ENCODE results near the gene MYO9A.
"Not testable (repeated sequence)": the region's sequence is repeated elsewhere in the genome, so short reads cannot be mapped to it uniquely, and the experiment has no call there.

Gene MYO9A

DNA sequence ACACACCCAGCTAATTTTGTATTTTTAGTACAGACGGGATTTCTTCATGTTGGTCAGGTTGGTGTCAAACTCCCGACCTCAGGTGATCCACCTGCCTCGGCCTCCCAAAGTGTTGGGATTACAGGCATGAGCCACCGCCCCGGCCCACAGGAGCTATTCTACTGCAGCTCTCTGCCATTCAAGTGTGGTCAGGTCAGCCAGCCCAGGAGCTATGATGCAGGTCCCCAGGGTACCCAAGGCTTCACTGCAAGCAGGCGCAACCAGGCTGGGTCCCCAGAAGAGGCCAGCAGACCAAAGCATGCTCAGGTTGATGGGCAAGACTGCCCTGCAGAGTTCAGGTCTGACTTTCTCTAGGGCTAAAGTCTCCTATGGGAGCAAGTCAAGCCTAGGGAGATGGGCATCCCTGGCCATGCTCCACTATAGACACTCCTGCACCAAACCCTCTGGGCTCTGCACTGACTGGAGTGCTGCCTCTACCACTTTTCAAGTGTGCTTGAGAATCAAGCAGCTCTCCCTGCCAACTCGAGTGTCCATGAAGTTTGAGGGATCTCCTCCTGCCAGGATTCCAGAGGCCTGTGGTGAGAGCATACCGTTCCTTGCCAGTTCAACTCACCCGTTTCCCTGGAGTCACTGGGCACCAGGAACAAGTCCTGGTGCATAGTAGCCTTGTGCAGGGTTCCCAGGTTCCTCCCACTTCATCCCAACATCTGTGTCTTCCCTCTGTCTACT is 30.9 kb downstream of the MYO9A start:
- DNase-seq, result no peak

DNA sequence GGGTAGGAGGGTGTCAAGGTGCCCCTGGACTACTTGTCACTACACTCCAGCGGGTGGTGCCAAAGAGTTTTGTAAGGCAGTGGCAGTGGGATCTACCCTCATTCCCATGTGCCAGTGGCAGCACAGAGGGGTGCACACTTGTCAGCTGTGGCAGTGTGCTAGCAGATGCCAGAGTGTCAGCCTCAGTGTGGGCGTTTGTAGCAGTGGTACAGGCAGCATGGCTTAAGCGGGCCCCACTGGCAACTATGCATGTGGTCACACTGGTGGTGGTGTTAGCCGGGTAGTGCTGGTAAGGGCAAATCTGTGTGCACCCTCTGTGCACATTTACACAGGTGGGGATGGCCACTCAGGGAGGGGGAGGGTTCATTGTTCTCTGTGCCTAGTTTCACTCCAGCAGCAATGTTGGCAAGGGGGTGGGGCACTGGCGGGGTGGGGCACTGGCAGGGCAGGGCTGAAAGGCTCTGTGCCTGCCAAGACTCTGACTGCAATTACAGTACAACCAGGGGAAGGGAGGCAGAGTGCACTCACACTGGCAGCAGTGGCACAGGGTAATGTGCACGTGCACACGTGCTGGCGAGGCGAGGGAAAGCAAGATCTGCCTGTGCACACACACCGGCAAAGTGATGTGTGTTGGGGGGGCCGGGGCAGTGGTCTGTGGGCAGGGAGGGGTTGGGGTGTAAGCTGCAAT is 31.8 kb downstream of the MYO9A start:
- DNase-seq, result no peak

DNA sequence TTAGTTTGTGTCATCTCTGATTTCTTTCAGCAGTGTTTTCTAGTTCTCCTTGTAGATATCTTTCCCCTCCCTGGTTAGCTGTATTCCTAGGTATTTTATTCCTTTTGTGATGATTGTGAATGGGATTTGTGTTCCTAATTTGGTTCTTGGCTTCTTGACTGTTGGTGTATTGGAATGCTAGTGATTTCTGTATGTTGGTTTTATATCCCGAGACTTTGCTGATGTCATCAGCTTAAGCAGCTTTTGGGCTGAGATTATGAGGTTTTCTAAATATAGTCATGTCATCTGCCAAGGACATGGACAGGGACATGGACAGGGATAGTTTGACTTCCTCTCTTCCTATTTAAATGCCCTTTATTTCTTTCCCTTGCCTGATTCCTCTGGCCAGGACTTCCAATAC is 35.8 kb downstream of the MYO9A start:
- DNase-seq, result no peak

DNA sequence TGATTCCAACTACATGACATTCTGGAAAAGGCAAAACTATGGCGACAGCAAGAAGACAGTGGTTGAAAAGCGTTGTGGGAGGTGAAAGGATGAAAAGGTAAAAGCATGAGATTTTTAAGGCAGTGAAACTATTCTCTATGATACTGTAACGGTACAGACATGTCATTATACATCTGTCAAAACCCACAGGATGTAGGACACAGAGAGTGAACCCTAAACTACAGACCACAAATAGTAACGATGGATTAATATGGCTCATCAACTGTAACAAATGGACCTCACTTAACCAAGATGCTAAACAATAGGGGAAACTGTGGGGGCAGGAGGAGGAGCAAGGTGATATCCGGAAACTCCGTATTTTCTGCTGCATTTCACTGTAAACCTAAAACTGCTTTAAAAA is 39.1 kb downstream of the MYO9A start:
- DNase-seq, result no peak

DNA sequence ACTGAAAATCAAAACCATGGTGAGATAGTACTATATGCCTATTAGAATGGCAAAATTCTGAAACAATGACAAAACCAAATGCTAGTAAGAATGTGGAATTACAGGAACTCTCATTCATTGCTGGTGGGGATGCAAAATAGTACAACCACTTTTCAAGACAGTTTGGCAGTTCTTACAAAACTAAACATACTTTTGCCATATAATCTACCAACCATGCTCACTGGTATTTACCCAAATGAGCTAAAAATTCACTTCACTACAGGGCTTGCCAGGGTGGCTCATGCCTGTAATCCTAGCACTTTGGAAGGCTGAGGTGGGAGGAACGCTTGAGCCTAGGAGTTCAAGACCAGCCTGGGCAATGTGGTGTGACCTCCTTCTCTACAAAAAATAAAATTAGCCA is 40.0 kb downstream of the MYO9A start:
- no peak for DNase-seq

DNA sequence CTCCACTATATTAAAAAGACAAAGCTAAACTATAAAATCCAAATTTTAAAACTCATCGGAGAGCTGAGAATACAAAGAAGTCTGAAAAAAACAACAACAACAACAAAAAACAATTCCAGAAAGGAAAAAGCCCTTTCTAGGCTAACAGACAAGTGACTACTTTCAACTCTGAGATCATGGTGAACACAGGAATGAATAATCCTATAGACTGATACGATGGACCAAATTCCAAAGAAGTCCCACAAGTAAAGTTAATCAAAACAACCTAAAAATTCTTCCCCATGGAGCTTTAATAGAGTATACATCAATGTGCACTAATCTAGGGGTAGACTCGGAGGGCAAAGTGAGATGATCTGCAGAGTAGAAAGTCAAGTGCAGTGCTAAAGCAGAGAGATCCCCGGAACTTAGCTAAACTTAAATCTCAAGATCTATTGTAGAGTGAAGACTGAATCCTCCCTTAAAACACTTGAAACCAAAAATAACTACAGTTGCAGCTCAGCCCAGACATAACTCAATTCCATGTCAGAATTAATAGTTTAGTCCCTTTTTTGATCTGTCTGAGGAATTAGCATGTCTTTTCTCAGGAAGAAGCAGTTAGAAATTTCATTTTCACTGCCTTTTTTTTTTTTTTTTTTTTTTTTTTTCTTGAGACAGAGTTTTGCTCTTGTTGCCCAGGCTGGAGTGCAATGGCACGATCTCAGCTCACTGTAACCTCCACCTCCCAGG is 43.5 kb downstream of the MYO9A start:
- DNase-seq, result no peak

DNA sequence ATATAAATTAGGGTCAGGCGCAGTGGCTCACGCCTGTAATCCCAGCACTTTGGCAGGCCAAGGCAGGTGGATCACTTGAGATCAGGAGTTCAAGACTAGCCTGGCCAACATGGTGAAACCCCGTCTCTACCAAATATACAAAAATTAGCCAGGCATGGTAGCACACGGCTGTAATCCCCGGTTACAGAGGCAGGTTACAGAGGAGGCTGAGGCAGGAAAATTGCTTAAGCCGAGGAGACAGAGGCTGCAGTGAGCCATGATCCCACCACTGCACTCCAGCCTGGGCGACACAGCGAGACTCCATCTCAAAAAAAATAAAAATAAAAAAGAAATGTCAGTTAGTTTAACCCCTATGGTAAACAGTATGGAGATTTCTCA is 46.5 kb downstream of the MYO9A start:
- not testable (repeated sequence) for DNase-seq

DNA sequence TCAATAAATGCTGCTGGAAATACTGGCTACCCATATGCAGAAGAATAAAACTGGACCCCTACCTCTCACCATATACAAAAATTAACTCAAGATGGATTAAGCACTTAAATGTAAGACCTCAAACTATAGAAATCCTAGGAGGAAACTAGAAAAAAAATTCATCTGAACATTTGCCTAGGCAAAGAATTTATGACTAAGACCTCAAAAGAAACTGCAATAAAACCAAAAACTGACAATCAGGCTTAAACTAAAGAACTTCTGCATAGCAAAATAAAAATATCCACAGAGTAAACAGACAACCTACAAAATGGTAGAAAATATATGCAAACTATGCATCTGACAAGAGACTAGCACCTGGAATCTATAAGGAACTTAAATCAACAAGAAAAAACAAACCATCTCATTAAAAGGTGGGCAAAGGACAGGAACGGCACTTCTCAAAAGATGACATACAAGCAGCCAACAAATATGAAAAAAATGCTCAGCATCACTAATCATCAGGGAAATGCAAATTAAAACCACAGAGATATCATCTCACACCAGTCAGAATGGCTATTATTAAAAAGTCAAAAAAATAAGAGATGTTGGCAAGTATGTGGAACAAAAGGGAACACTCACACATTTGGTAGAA is 47.0 kb downstream of the MYO9A start:
- no peak for DNase-seq

DNA sequence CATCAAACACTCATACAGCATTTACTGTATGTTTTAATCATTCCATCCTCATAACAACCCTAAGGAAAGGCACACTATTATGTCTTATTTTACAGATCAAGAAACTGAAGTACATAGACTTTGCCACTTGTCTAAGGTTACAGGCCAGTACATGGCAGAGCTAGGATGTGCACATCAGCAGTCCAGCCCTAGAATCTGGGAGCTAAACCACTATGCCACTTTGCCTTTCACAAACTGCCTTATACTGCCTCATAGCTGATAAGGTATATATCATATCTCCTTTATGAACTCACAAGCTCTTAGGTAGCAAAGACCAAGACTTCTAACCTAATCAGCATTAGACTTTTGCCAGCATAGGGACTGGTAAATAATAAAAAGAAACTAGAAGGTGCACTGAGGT is 49.1 kb downstream of the MYO9A start:
- no peak for DNase-seq

DNA sequence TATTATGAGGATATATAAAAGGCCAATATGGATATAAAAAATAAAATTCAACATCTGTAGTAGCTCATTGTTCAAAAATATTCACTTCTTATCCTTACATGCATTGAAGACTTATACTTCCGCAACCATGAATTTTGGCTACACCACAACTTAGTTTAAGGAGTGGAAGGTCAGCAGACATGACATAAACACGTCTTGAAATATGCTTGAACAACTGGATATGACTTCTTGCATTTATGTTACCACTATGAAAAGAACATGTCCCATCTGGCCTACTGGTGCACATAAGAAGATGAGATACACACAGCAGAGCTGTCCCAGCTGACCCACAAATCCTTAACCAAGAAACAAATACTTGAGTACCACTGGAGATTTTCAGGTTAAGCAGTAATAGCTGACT is 52.1 kb downstream of the MYO9A start:
- no peak for DNase-seq

DNA sequence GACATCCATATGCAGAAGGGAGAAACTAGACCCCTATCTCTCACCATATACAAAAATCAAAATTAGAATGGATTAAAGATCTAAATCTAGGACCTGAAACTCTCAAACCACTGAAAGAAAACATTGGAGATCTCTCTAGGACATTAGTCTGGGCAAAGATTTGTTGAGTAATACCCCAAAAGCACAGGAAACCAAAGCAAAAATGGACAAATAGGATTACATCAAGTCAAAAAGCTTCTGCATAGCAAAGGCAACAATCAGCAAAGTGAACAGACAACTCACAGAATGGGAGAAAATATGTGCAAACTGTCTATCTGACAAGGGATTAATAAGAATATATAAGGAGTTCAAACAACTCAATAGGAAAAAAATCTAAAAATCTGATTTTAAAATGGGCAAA is 54.8 kb downstream of the MYO9A start:
- DNase-seq, result no peak

DNA sequence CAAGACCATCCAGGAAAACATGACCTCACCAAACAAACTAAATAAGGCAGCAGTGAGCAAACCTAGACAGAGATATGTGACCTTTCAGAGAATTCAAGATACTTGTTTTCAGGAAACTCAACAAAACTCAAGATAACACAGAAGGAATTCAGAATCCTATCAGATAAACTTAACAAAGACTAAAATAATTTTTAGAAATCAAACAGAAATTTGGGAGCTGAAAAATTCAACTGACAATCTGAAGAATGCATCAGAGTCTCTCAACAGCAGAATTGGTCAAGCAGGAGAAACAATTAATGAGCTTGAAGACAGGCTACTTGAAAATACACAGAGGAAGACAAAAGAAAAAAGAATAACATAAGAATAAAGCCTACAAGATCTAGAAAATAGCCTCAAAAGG is 55.6 kb downstream of the MYO9A start:
- no peak for DNase-seq

DNA sequence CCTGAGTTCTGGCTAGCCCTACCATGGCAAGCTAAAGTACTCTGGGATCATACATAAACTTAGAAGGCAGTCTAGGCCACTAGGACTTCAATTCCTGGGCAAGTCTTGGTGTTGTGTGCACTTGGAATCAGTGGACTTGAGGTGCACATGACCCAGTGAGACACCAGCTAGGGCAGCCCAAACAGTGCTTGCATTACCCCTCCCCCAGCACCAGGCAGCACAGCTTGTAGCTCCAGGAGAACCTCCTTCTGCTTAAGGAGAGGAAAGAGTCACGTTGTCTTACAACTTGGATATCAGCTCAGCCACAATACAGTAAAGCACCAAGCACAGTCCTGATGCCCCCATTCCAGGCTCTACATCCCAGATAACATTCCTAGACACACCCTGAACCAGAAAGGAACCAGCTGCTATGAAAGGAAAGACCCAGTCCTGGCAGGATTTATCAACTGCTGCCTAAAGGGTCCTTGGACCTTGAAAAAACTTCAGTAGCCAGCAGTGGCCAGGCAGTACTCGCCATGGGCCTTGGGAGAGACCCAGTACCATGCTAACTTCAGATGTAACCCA is 57.2 kb downstream of the MYO9A start:
- no peak for DNase-seq

DNA sequence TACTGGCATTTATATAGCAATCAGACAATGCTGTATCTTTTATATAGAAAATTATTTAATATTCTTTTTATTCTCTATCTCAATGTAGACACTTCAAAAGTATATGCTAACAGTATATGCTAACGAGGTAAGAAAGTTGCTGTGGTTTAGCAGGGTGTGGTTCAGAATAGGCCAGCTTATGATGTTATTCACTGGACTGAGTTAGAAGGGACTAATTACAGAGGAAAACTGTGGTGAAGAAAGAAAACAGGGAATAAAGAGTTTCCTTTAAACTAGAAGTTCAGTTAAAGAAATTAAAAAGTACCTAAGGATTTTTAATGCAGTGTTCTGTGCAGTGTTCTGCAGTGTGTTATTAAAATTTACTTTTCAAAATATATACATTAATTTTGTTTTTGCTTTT is 59.4 kb downstream of the MYO9A start:
- DNase-seq, result no peak

DNA sequence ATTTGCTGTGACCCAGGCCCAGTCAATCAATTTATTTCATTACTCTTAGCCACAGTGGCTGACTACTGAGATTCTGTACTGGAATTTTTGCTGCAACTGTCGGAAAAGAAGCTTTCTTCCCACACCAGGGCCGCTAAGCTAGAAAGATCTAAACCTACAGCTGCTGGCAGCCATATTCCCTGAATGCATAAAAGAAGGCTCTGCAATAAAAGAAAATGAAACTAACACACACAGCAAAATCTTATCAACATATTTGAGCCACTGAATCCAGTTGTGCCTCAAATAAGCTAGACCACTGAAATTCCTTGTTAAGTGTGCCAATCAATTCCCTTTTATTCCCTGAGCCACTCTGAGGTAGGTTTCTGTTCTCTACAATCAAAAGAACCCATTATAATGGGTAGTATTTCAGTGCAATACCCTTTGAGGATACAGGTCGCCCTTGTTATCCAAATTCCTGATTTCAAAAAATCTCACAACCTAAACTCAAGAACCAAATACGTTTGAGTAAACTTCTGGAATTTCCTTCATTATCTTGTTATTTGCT is 60.3 kb downstream of the MYO9A start:
- no peak for DNase-seq

DNA sequence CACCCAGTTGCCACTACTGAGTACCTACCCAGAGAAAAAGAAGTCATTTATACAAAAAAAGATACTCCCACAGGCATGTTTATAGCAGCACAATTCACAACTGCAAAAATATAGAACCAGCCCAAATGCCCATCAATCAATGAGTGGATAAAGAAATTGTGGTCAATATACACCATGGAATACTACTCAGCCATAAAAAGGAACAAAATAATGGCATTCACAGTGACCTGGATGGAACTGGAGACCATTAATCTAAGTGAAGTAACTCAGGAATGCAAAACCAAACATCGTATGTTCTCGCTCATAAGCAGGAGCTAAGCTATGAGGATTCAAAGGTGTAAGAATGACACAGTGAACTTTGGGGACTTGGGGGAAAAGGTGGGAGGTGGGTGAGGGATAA is 61.7 kb downstream of the MYO9A start:
- DNase-seq, result not testable (repeated sequence)

DNA sequence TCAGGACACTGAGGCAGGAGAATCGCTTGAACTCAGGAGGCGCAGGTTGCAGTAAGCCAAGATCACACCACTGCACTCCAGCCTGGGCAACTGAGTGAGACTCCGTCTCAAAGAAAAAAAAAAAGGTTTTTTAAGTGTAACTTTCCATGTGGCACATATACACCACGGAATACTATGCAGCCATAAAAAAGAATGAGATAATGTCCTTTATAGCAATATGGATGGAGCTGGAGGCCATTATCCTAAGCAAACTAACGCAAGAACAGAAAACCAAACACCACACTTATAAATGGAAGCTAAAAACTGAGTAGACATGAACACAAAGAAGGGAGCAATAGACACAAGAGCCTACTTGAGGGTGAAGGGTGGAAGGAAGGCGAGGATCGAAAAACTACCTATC is 64.7 kb downstream of the MYO9A start:
- not testable (repeated sequence) for DNase-seq

DNA sequence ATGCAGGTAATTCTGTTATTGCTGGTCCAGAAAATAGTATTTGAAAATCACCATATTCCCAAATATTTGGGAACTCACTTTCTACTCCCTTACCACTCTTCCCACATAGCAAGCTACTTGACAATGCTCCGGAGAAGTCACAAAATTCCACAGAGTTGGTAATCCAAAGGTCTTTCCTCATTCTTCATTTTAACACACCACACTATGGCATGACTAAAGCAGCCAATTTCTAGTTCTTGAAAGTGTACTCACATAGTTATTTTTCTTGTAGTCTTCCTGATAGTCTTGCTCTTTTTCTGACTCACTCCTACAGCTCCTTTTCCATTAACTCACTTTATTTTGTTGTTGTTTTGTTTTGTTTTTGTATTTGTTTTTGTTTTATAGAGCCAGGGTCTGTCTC is 67.2 kb downstream of the MYO9A start:
- DNase-seq, result no peak

DNA sequence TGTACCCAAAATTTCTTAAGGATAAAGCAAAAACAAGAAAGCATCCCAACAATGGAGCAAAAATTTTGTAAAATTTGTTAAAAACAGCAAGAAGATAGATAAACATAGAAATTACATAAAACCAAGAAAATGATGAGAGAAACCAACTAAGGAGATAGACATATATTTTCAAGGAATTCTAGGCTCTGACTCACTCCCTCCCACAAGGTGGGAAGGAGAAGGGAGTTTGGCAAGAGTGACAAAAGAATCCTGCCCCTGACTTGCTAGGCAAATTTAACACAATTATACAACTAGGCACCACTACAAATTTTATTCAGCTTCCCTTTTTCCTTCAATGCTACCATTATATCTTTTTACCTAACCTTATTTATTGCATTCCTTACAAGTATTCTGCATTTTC is 70.9 kb downstream of the MYO9A start:
- no peak for DNase-seq

DNA sequence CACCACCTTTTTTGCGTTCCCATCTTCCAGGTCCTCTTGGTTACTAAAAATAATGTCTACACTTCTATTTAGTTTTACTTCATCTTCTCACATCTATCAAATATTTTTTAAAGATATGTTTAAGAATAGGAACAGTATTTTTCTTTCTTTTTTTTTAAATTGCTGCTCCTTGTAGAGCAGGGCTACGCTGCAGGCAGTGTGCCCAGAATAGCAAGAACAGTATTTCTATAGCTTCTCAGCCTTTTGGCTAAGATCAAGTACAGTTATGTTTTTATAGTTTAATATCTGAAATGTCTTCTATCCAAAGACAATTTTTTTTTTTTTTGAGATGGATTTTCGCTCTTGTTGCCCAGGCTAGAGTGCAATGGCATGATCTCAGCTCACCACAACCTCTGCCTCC is 73.0 kb downstream of the MYO9A start:
- DNase-seq, result no peak

DNA sequence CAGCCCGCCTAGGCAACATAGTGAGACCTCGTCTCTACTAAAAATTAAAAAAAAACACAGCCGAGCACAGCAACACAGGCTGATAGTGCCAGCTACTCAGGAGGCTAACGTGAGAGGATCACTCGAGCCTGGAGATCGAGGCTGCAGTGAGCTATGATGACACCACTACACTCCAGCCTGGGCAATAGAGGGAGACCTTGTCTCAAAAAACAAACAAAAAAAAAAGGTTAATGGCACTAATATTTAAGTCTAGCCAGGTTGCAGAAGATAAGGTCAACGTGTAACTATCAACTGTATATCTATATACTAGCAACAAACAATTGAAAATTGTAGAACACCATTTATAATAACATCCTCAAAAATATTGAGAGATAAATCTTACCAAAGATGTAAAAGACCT is 75.1 kb downstream of the MYO9A start:
- DNase-seq, result no peak

DNA sequence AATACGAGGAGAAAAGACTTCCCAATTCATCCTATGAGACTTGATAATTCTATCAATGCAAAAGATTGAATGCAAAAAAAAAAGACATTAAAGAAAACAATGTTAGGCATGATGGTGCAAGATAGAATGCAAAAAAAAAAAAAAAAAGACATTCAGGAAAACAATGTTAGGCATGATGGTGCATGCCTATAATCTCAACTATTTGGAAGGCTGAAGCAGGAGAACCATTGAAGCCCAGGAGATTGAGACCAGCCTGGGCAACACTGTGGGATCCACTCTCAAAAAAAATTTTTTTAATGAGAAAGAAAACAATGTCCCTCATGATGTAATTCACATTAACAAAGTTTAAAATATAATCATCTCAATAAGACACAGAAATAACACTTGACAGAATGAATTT is 75.9 kb downstream of the MYO9A start:
- DNase-seq, result no peak

DNA sequence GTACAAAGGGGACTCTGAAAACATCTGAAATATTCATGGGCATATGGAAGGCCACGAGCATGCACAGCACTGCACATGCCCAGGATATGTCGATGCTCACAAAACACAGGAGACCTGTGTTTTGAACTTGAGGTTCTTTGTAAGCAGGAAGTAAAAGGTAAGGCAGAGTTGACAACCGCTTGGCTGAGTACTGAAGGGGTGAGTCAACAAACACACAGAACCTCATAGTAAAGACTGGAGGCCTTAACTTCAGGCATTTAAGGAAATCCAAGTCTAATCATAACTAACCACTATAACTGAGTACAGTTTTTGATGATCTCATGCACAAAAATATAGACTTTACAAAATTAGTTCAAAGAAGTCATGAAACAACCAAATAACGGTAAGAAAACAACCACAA is 80.6 kb downstream of the MYO9A start:
- no peak for DNase-seq

All from hippocampal formation (tissue), 2 donors.